K562 (cell line): ENCODE measurements around the gene DUS1L. TPM values are rescaled to one million over a fixed set of nuclear protein-coding genes. Genes with fewer than 3 reads are reported as not detected.

Source experiments
- ARHGAP35 ChIP-seq: fragments of 450-650 bp; IDR thresholded peaks from 2 replicates; pipeline ENCODE4 v1.6.1; 2018; ENCODE audit not compliant: partially characterized antibody
- ARID2 ChIP-seq: fragments of 450-650 bp; IDR thresholded peaks from 2 replicates; pipeline ENCODE4 v1.6.1; 2017; ENCODE audit warnings: antibody characterized with exemption, mild to moderate bottlenecking
- ARID3A ChIP-seq: IDR thresholded peaks from 2 replicates; pipeline ENCODE4 v1.6.1; 2012; ENCODE audit warnings: low read depth, low read length, improper control_type of control experiment, borderline replicate concordance
- EP300 ChIP-seq: IDR thresholded peaks from 2 replicates; pipeline ENCODE4 v1.6.1; 2012; ENCODE audit warnings: low read length, improper control_type of control experiment
- HEY1 ChIP-seq: fragments of 250-450 bp; sonication (Bioruptor Pico); IDR thresholded peaks from 2 replicates; pipeline ENCODE4 v1.5.0; 2020; ENCODE audit warnings: mild to moderate bottlenecking, moderate library complexity, borderline replicate concordance
- HLTF ChIP-seq: fragments of 450-650 bp; IDR thresholded peaks from 2 replicates; pipeline ENCODE4 v1.6.1; 2016
- MITF ChIP-seq: IDR thresholded peaks from 2 replicates; pipeline ENCODE4 v1.6.1; 2014; ENCODE audit warnings: antibody characterized with exemption
- NFATC3 ChIP-seq: fragments of 450-650 bp; IDR thresholded peaks from 2 replicates; pipeline ENCODE4 v1.6.1; 2017; ENCODE audit warnings: mild to moderate bottlenecking
- NRF1 ChIP-seq, 2 experiments: fragments of 450-650 bp; IDR thresholded peaks in 1 of 2; conservative IDR thresholded peaks in 1 of 2; 2 replicates each; pipeline ENCODE4 v1.6.1; 2014; ENCODE audit warnings: mild to moderate bottlenecking in 2 of 2
- PCBP1 ChIP-seq: fragments of 200-400 bp; formaldehyde crosslinking; IDR thresholded peaks from 2 replicates; pipeline ENCODE4 v1.6.1; 2018; ENCODE audit warnings: mild to moderate bottlenecking, low read depth, low read length; ENCODE audit not compliant: poor library complexity, severe bottlenecking
- SMARCE1 ChIP-seq: fragments of 450-650 bp; IDR thresholded peaks from 2 replicates; pipeline ENCODE4 v1.7.1; 2016; ENCODE audit warnings: mild to moderate bottlenecking
- STAT6 ChIP-seq: sonication (generic); formaldehyde crosslinking; IDR thresholded peaks from 2 replicates; pipeline ENCODE4 v1.8.1; 2023; ENCODE audit warnings: mild to moderate bottlenecking, missing genetic modification reagents
- TFE3 ChIP-seq: fragments of 450-650 bp; formaldehyde crosslinking; IDR thresholded peaks from 2 replicates; pipeline ENCODE4 v1.4.0; 2020; ENCODE audit warnings: mild to moderate bottlenecking, mixed read lengths
- TOE1 ChIP-seq, 2 experiments: fragments of 450-650 bp in 1 of 2; sonication (generic) in 1 of 2; formaldehyde crosslinking in 1 of 2; IDR thresholded peaks; 2 replicates each; pipeline versions ENCODE4 v1.7.1 to v1.8.0; 2016 to 2022; ENCODE audit warnings: borderline replicate concordance in 2 of 2, mild to moderate bottlenecking in 2 of 2, antibody characterized with exemption in 1 of 2, inconsistent platforms in 1 of 2, low read depth in 1 of 2, missing genetic modification reagents in 1 of 2, moderate library complexity in 1 of 2
- ZBTB26 ChIP-seq: fragments of 450-650 bp; formaldehyde crosslinking; IDR thresholded peaks from 2 replicates; pipeline ENCODE4 v1.4.0; 2022; ENCODE audit warnings: missing genetic modification characterization
- ZNF184 ChIP-seq: sonication (generic); formaldehyde crosslinking; IDR thresholded peaks from 2 replicates; pipeline ENCODE4 v1.5.0; 2020; ENCODE audit warnings: missing genetic modification reagents
- ZNF224 ChIP-seq: sonication (generic); formaldehyde crosslinking; IDR thresholded peaks from 2 replicates; pipeline ENCODE4 v1.8.0; 2022; ENCODE audit warnings: mild to moderate bottlenecking, missing genetic modification reagents
- ZNF384 ChIP-seq: IDR thresholded peaks from 2 replicates; pipeline ENCODE4 v1.6.1; 2012; ENCODE audit warnings: low read depth, low read length, improper control_type of control experiment
- ZNF445 ChIP-seq: fragments of 250-450 bp; sonication (Bioruptor Pico); IDR thresholded peaks from 2 replicates; pipeline ENCODE4 v1.4.0; 2020; ENCODE audit warnings: low read depth, mild to moderate bottlenecking, moderate library complexity
- polyA plus RNA-seq, 8 experiments: library from polyadenylated mRNA; depleted of rRNA in 4 of 8; stranded (reverse) in 5 of 8; unstranded in 3 of 8; fragments of >200 nt; fragmentation: Nextera tagmentation in 2 of 8; fragmentation: Illumina TruSeq in 1 of 8; extraction: Ambion mirVana in 2 of 8; extraction: Trizol in 1 of 8; gene quantifications; 2 replicates each; pipeline versions ENCODE4 v1.2.1 to v1.2.3, GENCODE V29; 2011 to 2014; ENCODE audit warnings: inconsistent platforms in 1 of 8, missing spikeins in 1 of 8
- total RNA-seq, 7 experiments: library from RNA; depleted of rRNA in 6 of 7; stranded (reverse); fragments of >200 nt in 6 of 7; fragmentation: Illumina TruSeq in 2 of 7; extraction: Trizol in 2 of 7; gene quantifications; 2 replicates each; pipeline versions ENCODE4 v1.2.1 to v1.2.3, GENCODE V29; 2011 to 2021; ENCODE audit warnings: low replicate concordance in 1 of 7

The DUS1L gene
- total and polyA plus RNA-seq, 9 of the 15 experiments (the other 6 are each of a cell fraction or from before 2014, with no cell fraction given), result 7.8 to 210 (median 83.9) TPM

- TF ChIP-seq STAT6, result no peak; the same call in none of the 2 replicates
- no peak for TF ChIP-seq SMARCE1
- TF ChIP-seq EP300, result no peak
- TF ChIP-seq HLTF, result peak; percentile 86; the same call in 1 of the 2 replicates
- no peak for TF ChIP-seq ARHGAP35
- TF ChIP-seq HEY1 (CRISPR knock-in tag), result no peak
- TF ChIP-seq ZNF384, result no peak
- TF ChIP-seq ARID2, result no peak
- peak; percentile 35; the same call in 1 of the 2 replicates for TF ChIP-seq ZBTB26
- peak; percentile 87 to 89 for TF ChIP-seq NRF1 (conservative IDR thresholded peaks at IDR 0.05 in 1 of 2, IDR thresholded peaks at IDR 0.05 in 1 of 2)
- TF ChIP-seq NFATC3, result no peak
- no peak for TF ChIP-seq MITF
- no peak for TF ChIP-seq TFE3
- TF ChIP-seq ZNF224, result no peak
- no peak for TF ChIP-seq ARID3A
- no peak for TF ChIP-seq PCBP1
- TF ChIP-seq TOE1 (IDR thresholded peaks at IDR 0.05; ENCODE audit: borderline replicate concordance), result peak; percentile 46; the same call in 1 of the 2 replicates
- TF ChIP-seq TOE1 (CRISPR knock-in tag; IDR thresholded peaks at IDR 0.05; ENCODE audit: borderline replicate concordance, low read depth), result no peak; the same call in 1 of the 2 replicates
- TF ChIP-seq ZNF445, result no peak
- no peak for TF ChIP-seq ZNF184
Observed at GRCh38 chr17:82037092-82037888, 28.3 kb downstream of the DUS1L start, which contains the start of gene DCXR (continued).
